ENCODE measurements around the gene ZMYND8. TPM values are rescaled to one million over a fixed set of nuclear protein-coding genes. Genes with fewer than 3 reads are reported as not detected.

Gene ZMYND8
- total and polyA plus RNA-seq, 4 donors: 14.2 to 46.4 (median 30.1) TPM

GRCh38 chr20:47360297-47361056, 4.0 kb upstream of the ZMYND8 start:
- no peak for TF ChIP-seq CTCF (IDR thresholded peaks at IDR 0.05; ENCODE audit: control extremely low read depth, extremely low read depth)
- H3K27ac ChIP-seq (ENCODE audit: low read depth in 1 of 2, low read length in 1 of 2): peak overlapping the region; percentile 95 to 99
- H3K4me3 ChIP-seq: no peak overlapping the region
- WGBS, 2 donors: 4 to 12% methylated on average over 19 of the region's 19 CpGs
- peak; percentile 85 to 92 (median 86) for DNase-seq
- peak; percentile 16 for ATAC-seq (ENCODE audit: insufficient read depth, low FRiP score)
- no peaks in the 10 kb centered on the region for H3K36me3 ChIP-seq (ENCODE audit: control insufficient read depth in 4 of 4, insufficient read depth in 4 of 4, low read length in 4 of 4)
- no peaks in the 10 kb centered on the region for H3K9me3 ChIP-seq (ENCODE audit: control insufficient read depth in 4 of 4, insufficient read depth in 3 of 4, low read length in 3 of 4)
- H3K4me1 ChIP-seq (ENCODE audit: control insufficient read depth in 5 of 5, insufficient read depth in 5 of 5, low read length in 5 of 5): peaks cover 30 to 61% (median 45%) of the 10 kb centered on the region in 5 donors
- H3K9ac ChIP-seq (ENCODE audit: insufficient read depth in 1 of 2, low read length in 2 of 2): peak overlapping the region in 1 of 2 donors; percentile 86
- no peaks in the 10 kb centered on the region for H3K27me3 ChIP-seq (ENCODE audit: control insufficient read depth in 3 of 3, insufficient read depth in 3 of 3, low read length in 2 of 3)

GRCh38 chr20:47359530-47360296, 3.2 kb upstream of the ZMYND8 start:
- no peak for TF ChIP-seq CTCF (IDR thresholded peaks at IDR 0.05; ENCODE audit: control extremely low read depth, extremely low read depth)
- ATAC-seq (ENCODE audit: insufficient read depth, low FRiP score) (no peak), DNase-seq (no peak)
- Histone ChIP-seq H3K27ac (ENCODE audit: low read depth in 1 of 2, low read length in 1 of 2) (peak overlapping the region; percentile 95 to 99), H3K27me3 (ENCODE audit: control insufficient read depth in 3 of 3, insufficient read depth in 3 of 3, low read length in 2 of 3) (no peaks in the 10 kb centered on the region), H3K36me3 (ENCODE audit: control insufficient read depth in 4 of 4, insufficient read depth in 4 of 4, low read length in 4 of 4) (no peaks in the 10 kb centered on the region), H3K4me3 (no peak overlapping the region), H3K9me3 (ENCODE audit: control insufficient read depth in 4 of 4, insufficient read depth in 3 of 4, low read length in 3 of 4) (no peaks in the 10 kb centered on the region), H3K4me1 (ENCODE audit: control insufficient read depth in 5 of 5, insufficient read depth in 5 of 5, low read length in 5 of 5) (peaks cover 30 to 69% (median 51%) of the 10 kb centered on the region in 5 donors), H3K9ac (ENCODE audit: insufficient read depth in 1 of 2, low read length in 2 of 2) (peak overlapping the region in 1 of 2 donors; percentile 81)
- WGBS, 2 donors: 55 to 60% methylated on average over 9 of the region's 9 CpGs

GRCh38 chr20:47358672-47359529, 2.4 kb upstream of the ZMYND8 start:
- no peak overlapping the region for H3K4me3 ChIP-seq
- H3K27ac ChIP-seq (ENCODE audit: low read depth in 1 of 2, low read length in 1 of 2): peak overlapping the region; percentile 95 to 99
- WGBS, 2 donors: 12 to 15% methylated on average over 17 of the region's 17 CpGs
- DNase-seq (peak; percentile 83 to 94 (median 91)), ATAC-seq (ENCODE audit: insufficient read depth, low FRiP score) (peak; percentile 19)
- H3K4me1 ChIP-seq (ENCODE audit: control insufficient read depth in 5 of 5, insufficient read depth in 5 of 5, low read length in 5 of 5): peaks cover 32 to 77% (median 51%) of the 10 kb centered on the region in 5 donors
- no peak for TF ChIP-seq CTCF (IDR thresholded peaks at IDR 0.05; ENCODE audit: control extremely low read depth, extremely low read depth)
- no peaks in the 10 kb centered on the region for H3K9me3 ChIP-seq (ENCODE audit: control insufficient read depth in 4 of 4, insufficient read depth in 3 of 4, low read length in 3 of 4)
- H3K9ac ChIP-seq (ENCODE audit: insufficient read depth in 1 of 2, low read length in 2 of 2): peak overlapping the region; percentile 4 to 81
- no peaks in the 10 kb centered on the region for H3K27me3 ChIP-seq (ENCODE audit: control insufficient read depth in 3 of 3, insufficient read depth in 3 of 3, low read length in 2 of 3)
- H3K36me3 ChIP-seq (ENCODE audit: control insufficient read depth in 4 of 4, insufficient read depth in 4 of 4, low read length in 4 of 4): no peaks in the 10 kb centered on the region
